NB4 (cell line): ENCODE measurements around the gene REPS2.
"Not testable (repeated sequence)": the region's sequence is repeated elsewhere in the genome, so short reads cannot be mapped to it uniquely, and the experiment has no call there.

Experiments used
- MYC ChIP-seq: IDR thresholded peaks from 2 replicates; pipeline ENCODE4 v1.6.1; 2011; ENCODE audit warnings: low read depth, low read length
- POLR2A ChIP-seq: IDR thresholded peaks from 2 replicates; pipeline ENCODE4 v1.6.1; 2011; ENCODE audit warnings: mild to moderate bottlenecking; ENCODE audit not compliant: insufficient read length; ENCODE audit errors: extremely low read depth
- TF ChIP-seq, protein P1 (sequence below): IDR thresholded peaks from one replicate; pipeline ENCODE4 v1.5.1; 2012; ENCODE audit warnings: low read depth, low read length
- TF ChIP-seq, protein P2 (sequence below): IDR thresholded peaks from 2 replicates; pipeline ENCODE4 v1.6.1; 2011; ENCODE audit warnings: low read depth, low read length

DNA sequence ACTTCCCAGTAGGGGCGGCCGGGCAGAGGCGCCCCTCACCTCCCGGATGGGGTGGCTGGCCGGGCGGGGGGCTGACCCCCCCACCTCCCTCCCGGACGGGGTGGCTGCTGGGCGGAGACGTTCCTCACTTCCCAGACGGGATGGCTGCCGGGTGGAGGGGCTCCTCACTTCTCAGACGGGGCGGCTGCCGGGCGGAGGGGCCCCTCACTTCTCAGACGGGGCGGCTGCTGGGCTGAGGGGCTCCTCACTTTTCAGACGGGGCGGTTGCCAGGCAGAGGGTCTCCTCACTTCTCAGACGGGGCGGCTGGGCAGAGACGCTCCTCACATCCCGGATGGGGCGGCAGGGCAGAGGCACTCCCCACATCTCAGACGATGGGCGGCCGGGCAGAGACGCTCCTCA is 22.3 kb downstream of the REPS2 start:
- TF ChIP-seq, protein P1, sequence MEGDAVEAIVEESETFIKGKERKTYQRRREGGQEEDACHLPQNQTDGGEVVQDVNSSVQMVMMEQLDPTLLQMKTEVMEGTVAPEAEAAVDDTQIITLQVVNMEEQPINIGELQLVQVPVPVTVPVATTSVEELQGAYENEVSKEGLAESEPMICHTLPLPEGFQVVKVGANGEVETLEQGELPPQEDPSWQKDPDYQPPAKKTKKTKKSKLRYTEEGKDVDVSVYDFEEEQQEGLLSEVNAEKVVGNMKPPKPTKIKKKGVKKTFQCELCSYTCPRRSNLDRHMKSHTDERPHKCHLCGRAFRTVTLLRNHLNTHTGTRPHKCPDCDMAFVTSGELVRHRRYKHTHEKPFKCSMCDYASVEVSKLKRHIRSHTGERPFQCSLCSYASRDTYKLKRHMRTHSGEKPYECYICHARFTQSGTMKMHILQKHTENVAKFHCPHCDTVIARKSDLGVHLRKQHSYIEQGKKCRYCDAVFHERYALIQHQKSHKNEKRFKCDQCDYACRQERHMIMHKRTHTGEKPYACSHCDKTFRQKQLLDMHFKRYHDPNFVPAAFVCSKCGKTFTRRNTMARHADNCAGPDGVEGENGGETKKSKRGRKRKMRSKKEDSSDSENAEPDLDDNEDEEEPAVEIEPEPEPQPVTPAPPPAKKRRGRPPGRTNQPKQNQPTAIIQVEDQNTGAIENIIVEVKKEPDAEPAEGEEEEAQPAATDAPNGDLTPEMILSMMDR: not testable (repeated sequence)
- TF ChIP-seq POLR2A, MYC: not testable (repeated sequence)
- TF ChIP-seq, protein P2, sequence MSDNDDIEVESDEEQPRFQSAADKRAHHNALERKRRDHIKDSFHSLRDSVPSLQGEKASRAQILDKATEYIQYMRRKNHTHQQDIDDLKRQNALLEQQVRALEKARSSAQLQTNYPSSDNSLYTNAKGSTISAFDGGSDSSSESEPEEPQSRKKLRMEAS: not testable (repeated sequence)
